ENCODE results near the gene DCUN1D5. TPM values are rescaled to one million over a fixed set of nuclear protein-coding genes. Genes with fewer than 3 reads are reported as not detected.

DCUN1D5 gene
- 45.1 and 56.3 TPM in 2 replicates for total RNA-seq

GRCh38 chr11:103091801-103092524 lies at the start of gene DCUN1D5:
TSS of gene DCUN1D5 (minus strand) at chr11:103092160. CDS start at chr11:103091872, 288 bp downstream.

DNA sequence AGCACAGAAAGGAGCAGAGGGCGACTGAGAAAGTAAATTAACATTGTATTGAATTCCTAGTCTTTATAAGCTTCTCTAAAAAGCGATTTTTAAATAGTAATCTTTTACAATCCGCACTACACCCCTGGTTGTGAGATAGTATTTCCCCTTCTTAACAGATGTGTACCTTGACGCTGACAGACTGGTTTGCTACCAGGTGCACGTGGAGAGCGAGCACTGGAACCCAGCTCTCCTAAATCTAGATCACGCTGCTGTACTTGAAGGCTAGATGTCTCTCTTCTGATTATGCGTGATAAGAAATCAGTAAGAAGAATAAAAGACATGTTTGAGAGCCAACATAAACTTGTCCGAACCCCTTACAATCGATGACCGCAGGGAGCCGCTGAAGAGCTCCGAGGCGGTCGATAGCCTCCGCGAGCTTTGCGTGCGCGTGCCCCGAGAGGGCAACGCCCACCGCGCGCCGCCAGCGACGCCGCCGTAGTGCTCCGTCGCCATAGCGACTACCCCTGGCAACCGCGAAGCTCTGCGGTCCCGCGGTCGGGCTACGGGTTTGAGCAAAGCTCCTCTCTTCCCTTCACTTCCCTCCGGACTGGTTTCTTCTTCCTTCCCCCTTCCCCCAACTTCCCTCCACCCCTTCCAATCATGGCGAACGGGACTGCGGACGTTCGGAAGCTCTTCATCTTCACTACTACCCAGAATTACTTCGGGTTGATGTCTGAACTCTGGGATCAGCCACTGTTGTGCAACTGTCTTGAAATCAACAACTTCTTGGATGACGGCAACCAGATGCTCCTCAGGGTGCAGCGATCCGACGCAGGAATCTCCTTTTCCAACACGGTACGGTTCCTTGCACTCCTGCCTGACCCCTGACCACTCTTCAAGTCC lies 17.2 kb upstream of the DCUN1D5 start, which contains the start of gene DYNC2H1:
DYNC2H1 (plus strand) TSS at position 494 of the 885 bp plus-strand sequence; CDS start at position 643, 149 bp downstream.

Other genes with a start within 250 kb of the DCUN1D5 start
- gene MMP3, start 248.6 kb downstream of the DCUN1D5 start, total RNA-seq = 189 and 928 TPM in 2 replicates
- gene MMP12, start 217.2 kb downstream of the DCUN1D5 start, total RNA-seq = 0.97 and 9.8 TPM in 2 replicates
- 1.2 and 2.8 TPM in 2 replicates for gene MMP13, start 136.4 kb downstream of the DCUN1D5 start, total RNA-seq
- gene DYNC2H1, start 17.3 kb upstream of the DCUN1D5 start, total RNA-seq = 51.6 and 79.0 TPM in 2 replicates

Measured in hair follicle dermal papilla cell (primary cell).